Right forelimb (tissue), 1 donor: ENCODE measurements around the gene ATG4B.

Experiments used
- DNase-seq: peaks from one replicate; pipeline ENCODE4 v3.0.0-alpha.2; 2018

ATG4B gene

DNA sequence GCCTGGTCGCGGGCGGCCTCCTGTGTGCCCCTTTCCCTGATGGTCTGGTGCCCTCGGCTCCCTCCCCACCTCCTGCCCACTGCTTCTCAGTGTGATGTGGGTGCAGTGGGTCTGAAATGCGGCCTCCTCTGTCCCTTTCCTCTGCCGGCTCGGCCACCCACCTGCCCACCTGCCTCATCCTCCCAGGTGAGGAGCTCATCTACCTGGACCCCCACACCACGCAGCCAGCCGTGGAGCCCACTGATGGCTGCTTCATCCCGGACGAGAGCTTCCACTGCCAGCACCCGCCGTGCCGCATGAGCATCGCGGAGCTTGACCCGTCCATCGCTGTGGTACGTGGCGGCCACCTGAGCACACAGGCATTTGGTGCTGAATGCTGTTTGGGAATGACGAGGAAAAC is 30.9 kb downstream of the ATG4B start:
- DNase-seq: no peak

DNA sequence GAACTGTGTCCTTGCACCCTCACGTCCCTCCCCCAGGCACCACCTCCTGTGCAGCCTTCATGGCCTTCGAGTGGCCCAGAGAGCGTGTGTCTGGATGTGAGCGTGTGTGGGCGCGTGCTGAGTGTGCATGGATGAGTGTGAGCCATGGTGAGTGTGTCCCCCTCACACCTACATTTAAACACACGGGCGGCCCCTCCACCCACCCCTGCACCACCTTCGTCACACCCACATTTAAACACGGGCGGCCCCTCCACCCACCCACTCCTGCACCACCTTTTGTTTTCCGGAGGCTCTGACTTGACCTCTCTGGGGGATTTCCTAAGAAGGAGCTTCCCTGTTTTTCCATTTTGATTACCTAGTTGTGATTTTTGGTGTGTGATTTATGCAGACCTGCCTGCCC is 31.3 kb downstream of the ATG4B start:
- no peak for DNase-seq

DNA sequence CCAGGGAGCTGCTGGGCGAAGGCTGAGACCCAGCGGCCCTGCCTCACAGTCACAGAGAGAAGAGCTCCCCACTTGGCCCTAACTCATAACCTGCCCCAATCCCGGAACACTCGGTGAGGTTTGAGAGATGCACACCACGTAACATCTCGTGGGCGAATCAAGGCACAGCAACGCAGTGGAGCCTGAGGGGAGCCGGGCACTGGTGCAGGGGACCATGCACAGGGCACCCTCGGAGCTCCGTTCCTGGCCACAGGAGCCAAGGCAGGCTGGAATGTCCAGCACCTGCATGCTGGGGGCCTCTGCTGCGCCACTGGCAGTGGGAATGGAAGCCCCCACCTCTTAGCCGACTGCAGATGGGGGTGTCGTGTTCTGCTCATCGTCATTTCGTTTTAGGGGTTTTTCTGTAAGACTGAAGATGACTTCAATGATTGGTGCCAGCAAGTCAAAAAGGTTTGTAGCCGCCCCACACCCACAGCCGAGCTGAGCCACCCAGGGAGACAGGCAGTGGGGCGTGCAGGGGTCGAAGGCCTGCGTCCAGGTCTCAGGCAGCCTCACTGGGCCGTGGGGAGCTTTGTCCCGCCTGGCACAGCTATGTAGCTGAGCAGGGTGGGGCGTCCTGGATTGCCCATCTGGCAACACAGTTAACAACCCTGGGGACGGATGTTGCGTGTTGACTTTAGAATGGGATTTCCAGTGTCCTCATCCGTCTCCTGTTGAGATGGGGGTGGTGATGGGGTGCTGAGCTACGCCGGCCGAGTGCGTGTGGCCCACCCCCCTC is 33.0 kb downstream of the ATG4B start:
- no peak for DNase-seq

DNA sequence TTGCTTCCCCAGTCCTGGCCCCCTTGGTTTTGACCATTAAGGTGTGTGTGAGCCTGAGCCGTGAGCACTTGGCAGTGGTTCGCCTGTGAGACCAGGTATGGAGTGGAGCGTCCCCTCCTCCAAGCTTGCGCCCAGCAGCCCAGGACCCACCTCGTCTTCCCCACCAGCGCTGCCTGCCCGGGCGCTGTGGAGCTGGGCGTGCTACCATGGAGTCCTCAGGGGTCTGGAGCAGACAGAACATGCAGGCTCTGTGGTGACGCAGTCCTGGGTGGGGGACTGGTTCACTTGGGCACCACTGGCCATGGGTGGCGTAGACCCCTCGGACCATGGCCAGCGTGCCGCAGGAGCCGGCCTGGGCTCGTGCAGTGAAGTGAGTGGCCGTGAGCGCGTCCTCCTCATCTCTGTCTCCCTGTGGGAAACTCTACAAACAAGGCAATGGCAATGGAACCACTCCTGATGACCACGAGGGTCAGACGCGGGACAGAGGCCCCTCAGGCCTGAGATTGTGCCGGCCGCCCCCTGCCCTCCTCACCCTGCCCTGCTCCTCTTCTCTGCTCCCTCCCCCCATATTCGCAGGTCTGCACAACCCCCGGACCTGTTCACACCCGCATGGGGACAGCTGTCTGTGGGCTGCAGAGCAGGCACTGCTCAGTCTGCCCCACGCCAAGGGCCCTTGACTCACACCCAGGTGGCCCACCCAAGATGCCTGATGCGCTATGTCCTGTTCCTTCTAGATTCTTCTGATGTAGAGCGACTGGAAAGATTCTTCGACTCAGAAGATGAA is 34.2 kb downstream of the ATG4B start:
- no peak for DNase-seq

- DNase-seq: no peak
These were observed 35.0 kb downstream of the ATG4B start for GRCh38 chr2:241672243-241673188.

- no peak for DNase-seq
These were observed 35.7 kb downstream of the ATG4B start for GRCh38 chr2:241673189-241673663.

DNA sequence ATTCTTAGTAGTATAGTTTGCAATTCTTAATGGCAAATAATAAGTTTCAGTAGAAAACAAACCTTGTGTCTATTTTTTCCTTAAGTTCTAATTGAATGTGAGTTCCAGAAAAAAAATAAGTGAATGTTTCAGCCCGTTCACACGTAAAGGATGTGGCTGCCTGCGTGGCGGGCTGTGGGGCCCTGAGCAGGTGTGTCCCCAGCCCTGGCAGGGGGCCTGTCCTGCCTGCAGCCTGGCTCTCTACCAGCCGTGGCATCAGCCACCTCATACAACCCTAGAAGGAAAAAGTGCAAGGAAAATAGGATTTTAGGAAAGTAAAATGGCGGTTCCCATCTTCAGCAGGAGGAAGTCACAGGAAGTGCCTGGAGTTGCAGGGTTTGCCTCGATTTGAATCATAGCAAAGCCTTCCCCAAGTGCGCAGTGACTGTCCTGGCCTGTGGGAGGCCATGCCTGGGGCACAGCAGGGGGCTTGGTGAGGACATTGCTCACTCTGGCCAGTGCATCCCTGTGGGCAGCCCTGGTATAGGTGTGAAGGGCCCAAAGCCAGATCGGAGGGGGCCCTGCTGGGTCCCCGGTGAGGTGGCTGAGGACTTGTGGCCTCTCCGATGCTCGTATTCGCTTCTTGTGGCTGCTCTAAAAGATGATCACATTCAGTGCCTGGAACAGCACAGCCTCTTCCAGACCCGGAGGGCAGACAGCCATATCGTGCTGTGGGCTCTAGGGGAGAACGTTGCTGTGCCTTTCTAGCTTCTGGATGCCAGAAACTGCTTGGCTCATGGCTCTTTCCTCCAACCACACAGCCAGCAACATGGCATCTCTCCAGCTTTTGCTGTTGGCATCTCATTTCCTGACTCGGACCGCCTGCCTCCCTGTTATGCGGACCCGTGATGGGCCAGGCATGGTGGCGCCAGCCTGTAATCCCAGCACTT is 36.6 kb downstream of the ATG4B start:
- no peak for DNase-seq

- no peak for DNase-seq
These were observed 38.4 kb downstream of the ATG4B start for GRCh38 chr2:241675885-241676284.

DNA sequence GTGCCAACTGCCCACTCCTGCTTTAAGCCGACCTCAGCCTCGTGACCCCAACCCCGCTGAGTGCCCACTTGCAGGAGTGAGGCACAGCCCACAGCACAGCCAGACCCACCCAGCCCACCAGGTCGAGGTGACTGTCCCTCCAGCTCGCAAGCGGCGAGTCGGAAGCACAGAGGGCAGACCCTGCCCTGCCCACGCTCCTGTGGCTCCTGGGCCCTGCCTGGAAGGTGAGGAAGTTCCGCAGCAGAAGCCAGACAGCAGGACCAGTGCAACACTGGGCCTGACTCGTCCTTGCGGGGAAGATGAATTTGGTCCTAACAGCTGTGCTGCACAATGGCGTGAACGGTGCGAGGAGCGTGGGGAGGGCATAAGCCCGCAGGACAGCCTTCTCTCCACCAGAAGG is 39.2 kb downstream of the ATG4B start:
- no peak for DNase-seq

DNA sequence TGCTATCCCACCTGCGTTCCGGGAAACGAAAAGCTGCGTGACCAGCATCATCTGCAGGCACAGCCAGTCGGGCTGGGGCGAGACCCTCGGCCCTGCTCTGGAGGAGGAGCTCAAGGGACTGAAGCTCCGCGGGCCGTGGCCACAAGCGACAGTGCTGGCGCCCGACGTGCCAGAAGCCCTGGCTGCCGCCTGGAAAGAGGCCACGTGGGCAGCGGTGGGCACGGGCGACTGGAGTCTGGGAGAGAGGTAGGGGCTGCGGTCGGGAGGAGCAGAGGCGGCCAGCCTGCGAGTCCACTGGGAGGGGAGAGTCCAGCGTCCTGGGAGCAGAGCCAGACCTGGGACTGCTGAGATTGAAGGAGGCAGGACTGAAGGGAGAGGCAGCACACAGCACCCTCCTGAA is 39.9 kb downstream of the ATG4B start:
- DNase-seq: no peak

- no peak for DNase-seq
These were observed 40.8 kb downstream of the ATG4B start for GRCh38 chr2:241678307-241678706.

DNA sequence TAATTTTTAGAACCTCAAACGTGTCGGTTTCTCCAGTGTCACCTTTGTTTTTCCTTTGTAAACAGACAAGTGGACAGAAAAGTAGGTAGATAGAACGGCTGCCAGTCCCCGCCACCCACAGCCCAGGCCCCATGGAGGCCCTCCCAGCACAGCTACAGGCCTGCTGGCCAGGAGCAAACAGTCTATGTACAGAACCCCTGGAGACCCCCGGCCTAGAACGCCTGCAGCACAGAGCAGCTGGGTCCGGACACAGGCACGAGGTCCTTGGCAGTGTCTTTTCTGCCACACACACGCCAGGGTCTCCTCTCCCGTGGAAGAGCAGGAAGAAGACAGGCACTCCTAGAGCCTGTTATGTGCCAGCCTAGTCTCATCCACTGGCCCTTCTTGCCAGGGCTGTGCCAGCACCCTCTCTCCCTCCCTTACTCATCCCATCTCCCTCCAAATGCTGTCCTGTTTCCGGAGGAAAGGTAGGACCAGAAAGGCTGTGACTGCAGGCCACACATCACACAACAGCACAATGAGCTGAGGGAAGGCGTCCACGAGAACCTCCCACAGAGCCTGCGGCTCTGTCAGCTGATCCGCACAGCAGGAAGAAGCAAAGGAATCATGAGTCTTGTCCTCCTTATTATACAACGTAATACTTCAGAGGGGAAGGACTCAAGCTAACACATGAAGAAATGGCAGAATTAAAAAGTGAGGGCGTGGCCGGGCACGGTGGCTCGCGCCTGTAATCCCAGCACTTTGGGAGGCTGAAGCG is 41.5 kb downstream of the ATG4B start:
- no peak for DNase-seq

GRCh38 chr2:241680044-241680443 is 42.6 kb downstream of the ATG4B start:
- DNase-seq: no peak

- no peak for DNase-seq
These were observed 43.5 kb downstream of the ATG4B start for GRCh38 chr2:241680827-241681599.

DNA sequence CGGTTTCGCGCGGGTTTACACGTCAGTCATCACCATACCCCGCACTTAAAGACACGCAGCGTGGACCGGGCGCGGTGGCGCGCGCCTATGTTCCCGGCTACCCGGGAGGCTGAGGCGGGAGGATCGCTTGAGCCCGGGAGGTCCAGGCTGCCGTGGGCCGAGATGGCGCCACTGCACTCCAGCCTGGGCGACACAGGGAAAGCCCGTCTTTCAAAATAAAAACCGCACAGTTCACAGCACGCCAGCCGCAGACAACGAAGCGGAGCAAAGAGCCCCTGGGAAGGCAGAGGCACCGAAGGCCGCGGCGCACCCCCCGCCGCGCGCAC is 48.8 kb downstream of the ATG4B start:
- no peak for DNase-seq

DNA sequence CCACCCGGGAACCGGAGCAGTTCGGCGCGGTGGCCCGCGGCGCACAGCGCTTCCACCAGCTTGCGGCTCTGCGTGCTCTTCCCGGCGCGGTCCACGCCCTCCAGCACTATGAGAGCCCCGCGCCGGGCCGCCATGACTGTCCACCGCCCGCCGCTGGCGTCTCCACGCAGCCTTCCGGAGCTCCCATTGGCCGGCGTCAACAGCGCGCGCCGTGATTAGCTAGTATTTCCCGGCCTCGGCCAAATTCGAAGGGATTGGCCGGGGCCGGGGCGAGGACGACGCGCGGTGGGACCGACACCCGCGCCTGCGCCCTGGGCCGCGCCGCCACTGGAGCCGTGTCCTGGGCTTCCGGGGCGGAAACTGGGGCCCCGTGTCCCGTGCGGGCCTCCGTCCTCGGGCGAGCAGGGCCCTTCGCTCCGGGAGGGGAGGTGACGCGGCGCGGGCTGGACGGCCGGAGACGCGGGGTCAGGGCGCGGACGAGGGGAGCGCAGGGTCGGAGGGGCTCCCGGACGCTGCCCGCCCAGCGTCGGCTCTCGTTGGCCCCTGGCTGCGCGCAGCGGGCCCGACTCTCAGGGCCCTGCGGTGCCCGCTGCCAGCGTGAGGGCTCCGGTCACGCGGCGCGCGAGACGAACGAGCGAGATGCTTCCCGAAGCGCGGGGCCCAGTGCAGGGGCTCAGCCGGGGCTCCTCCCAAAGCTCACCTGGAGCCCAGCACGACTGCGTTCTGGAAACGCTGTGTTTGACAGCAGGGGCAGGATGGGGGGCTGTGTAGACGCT is 49.3 kb downstream of the ATG4B start, which contains the start of gene DTYMK:
Gene DTYMK (minus strand): TSS at position 166 of the 776 bp plus-strand sequence. CDS start 32 bp downstream, at position 134.
- peak; percentile 97 for DNase-seq

DNA sequence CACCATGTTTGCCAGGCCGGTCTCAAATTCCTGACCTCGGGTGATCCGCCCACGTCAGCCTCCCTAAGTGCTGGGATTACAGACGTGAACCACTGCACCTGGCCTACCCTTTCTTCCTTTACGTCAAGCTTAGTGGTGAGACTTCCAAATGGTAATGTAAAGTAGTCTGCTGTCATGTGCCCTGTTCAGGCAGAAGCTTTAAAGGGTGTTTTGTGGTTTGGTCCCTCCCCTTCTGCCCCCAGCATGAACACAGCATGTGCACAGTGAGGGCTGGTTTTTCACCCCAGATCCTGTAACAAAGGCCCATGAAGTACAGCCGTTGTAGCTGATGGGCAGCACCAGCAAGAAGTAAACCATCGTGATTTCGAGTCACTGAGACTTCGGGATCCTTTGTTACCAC is 51.8 kb downstream of the ATG4B start:
- no peak for DNase-seq

GRCh38 chr2:241690202-241690717 is 52.8 kb downstream of the ATG4B start:
- no peak for DNase-seq

DNA sequence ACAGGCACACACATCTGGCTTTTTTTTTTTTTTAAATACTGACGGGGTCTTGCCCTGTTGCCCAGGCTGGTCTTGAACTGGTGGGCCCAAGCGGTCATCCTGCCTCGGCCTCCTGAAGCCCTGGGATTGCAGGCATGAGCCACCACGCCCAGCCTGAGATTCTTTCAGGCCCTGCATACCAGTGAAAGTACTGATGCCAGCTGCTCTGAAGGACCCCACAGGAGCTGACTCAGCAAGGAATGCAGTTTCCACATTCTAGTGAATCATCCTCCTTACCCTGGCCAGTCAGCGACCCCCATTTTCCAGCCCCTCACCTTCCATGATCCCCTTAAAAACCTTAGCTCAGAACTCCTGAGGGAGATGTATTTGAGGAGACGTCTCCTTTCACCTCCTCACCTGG is 55.0 kb downstream of the ATG4B start:
- DNase-seq: peak; percentile 2
